WERI-Rb-1 (cell line): ENCODE measurements around the gene TNPO1.

ENCODE experiments used
- DNase-seq: peaks from one replicate; pipeline ENCODE4 v3.0.0-alpha.2; 2020
- H3K27ac ChIP-seq: fragments of 250-450 bp; sonication (Bioruptor Pico); 2 replicates; pipeline ENCODE4 v1.5.1; 2020; ENCODE audit warnings: mild to moderate bottlenecking, moderate library complexity
- H3K27me3 ChIP-seq: fragments of 250-450 bp; sonication (Bioruptor Pico); 2 replicates; pipeline ENCODE4 v1.5.1; 2021; ENCODE audit warnings: mild to moderate bottlenecking, low read depth, moderate library complexity; ENCODE audit not compliant: insufficient read depth, severe bottlenecking
- H3K36me3 ChIP-seq: fragments of 250-450 bp; sonication (Bioruptor Pico); 2 replicates; pipeline ENCODE4 v1.5.1; 2020; ENCODE audit warnings: mild to moderate bottlenecking, moderate library complexity
- H3K4me3 ChIP-seq: 2 replicates; pipeline ENCODE4 v1.5.1; 2011; ENCODE audit warnings: low read depth, mild to moderate bottlenecking, control low read depth, low read length
- H3K9me3 ChIP-seq: fragments of 250-450 bp; sonication (Bioruptor Pico); 2 replicates; pipeline ENCODE4 v1.5.1; 2021; ENCODE audit warnings: mild to moderate bottlenecking, moderate library complexity; ENCODE audit not compliant: severe bottlenecking
- CTCF ChIP-seq: IDR thresholded peaks from 2 replicates; pipeline ENCODE4 v1.5.1; 2011; ENCODE audit warnings: low read depth, mild to moderate bottlenecking, control low read depth, inconsistent platforms, low read length

The TNPO1 gene

GRCh38 chr5:72857396-72857795 lies 40.9 kb downstream of the TNPO1 start:
- Histone ChIP-seq H3K4me3 (no peak overlapping the region), H3K9me3 (no peaks in the 10 kb centered on the region), H3K27me3 (no peaks in the 10 kb centered on the region), H3K36me3 (peaks cover 91% of the 10 kb centered on the region), H3K27ac (no peak overlapping the region)
- TF ChIP-seq CTCF = no peak
- no peak for DNase-seq

- no peaks in the 10 kb centered on the region for H3K27me3 ChIP-seq
- no peak overlapping the region for H3K4me3 ChIP-seq
- H3K9me3 ChIP-seq = no peaks in the 10 kb centered on the region
- DNase-seq = no peak
- peaks cover 90% of the 10 kb centered on the region for H3K36me3 ChIP-seq
- no peak for TF ChIP-seq CTCF
- H3K27ac ChIP-seq = no peak overlapping the region
Measured at GRCh38 chr5:72859127-72859526, 42.7 kb downstream of the TNPO1 start.

GRCh38 chr5:72860499-72860898 lies 44.0 kb downstream of the TNPO1 start:
- Histone ChIP-seq H3K4me3 (no peak overlapping the region), H3K9me3 (no peaks in the 10 kb centered on the region), H3K27ac (no peak overlapping the region), H3K36me3 (peaks cover 92% of the 10 kb centered on the region), H3K27me3 (no peaks in the 10 kb centered on the region)
- no peak for DNase-seq
- no peak for TF ChIP-seq CTCF

DNA sequence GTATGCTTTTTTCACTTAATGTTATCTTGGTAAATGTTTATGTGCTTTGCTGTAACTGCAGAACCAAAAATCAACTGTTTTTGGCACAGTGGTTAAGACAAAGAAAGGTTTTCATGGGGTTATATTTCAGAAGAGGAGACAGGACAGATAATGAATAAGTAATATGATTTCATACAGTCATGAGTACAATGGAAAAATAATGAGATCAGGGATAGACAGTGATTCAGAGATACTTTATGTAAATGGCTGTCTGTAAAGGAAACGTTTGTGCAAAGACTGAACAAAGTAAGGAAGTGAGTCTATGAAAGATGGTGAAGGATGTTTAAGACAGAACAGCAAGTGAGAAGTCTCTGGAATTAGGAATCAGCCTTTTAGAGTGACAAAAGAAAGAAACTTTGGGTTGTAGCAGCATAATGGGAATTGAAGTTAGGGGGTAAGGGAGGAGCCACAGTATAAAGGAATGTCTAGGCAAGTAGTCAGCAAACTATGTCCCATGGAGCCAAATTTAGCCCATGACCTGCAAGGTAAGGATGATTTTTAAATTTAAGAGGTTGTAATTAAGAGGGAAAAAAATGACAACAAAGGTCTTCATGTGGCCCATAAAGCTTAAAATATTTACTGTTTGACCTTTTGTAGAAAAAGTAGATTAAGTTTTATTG lies 55.0 kb downstream of the TNPO1 start:
- H3K27me3 ChIP-seq = no peaks in the 10 kb centered on the region
- DNase-seq = no peak
- no peak overlapping the region for H3K4me3 ChIP-seq
- no peak overlapping the region for H3K27ac ChIP-seq
- no peaks in the 10 kb centered on the region for H3K9me3 ChIP-seq
- TF ChIP-seq CTCF = no peak
- H3K36me3 ChIP-seq = peaks cover 83% of the 10 kb centered on the region

DNA sequence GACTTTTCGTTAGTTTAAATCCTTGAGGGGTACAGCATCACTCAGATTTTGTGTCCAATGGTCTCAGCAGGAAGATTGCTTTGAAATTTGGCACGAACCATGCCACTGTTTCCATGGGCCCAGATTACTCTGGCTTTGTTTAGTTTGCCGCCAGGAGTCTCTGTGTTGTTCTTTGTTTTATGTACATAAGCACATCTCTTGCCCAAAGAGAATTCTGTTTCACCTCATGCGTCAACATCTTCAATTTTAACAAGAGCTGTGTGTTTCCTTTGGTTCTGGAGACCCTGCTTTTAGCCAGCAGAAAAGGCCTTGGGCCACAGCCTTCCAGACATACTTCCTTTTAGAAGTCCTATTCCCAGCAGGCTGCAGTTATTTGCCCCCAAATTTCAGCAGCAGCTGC lies 62.4 kb downstream of the TNPO1 start:
- Histone ChIP-seq H3K9me3 (no peaks in the 10 kb centered on the region), H3K27ac (no peak overlapping the region), H3K4me3 (no peak overlapping the region), H3K36me3 (peaks cover 93% of the 10 kb centered on the region), H3K27me3 (no peaks in the 10 kb centered on the region)
- TF ChIP-seq CTCF = no peak
- DNase-seq = no peak

GRCh38 chr5:72882989-72883388 lies 66.5 kb downstream of the TNPO1 start:
- H3K4me3 ChIP-seq = no peak overlapping the region
- no peak for DNase-seq
- no peak for TF ChIP-seq CTCF
- no peaks in the 10 kb centered on the region for H3K9me3 ChIP-seq
- H3K27ac ChIP-seq = no peak overlapping the region
- H3K36me3 ChIP-seq = peaks cover 92% of the 10 kb centered on the region
- no peaks in the 10 kb centered on the region for H3K27me3 ChIP-seq
